Measurements from ENCODE around the gene ATP10A.
A peak's percentile ranks its signal among the peaks of the same experiment; 100 is the strongest.
"Not testable (repeated sequence)": the region's sequence is repeated elsewhere in the genome, so short reads cannot be mapped to it uniquely, and the experiment has no call there.

ATP10A gene

GRCh38 chr15:25789616-25789999 is 73.5 kb downstream of the ATP10A start:
- DNase-seq: no peak

GRCh38 chr15:25789211-25789610 is 73.9 kb downstream of the ATP10A start:
- DNase-seq: no peak

- no peak for DNase-seq
These were observed 75.1 kb downstream of the ATP10A start for GRCh38 chr15:25787855-25788520.

GRCh38 chr15:25787381-25787780 is 75.7 kb downstream of the ATP10A start:
- DNase-seq: no peak

GRCh38 chr15:25786040-25786439 is 77.1 kb downstream of the ATP10A start:
- DNase-seq: no peak

- DNase-seq: no peak
These were observed 77.5 kb downstream of the ATP10A start for GRCh38 chr15:25785641-25786025.

- no peak for DNase-seq
These were observed 78.1 kb downstream of the ATP10A start for GRCh38 chr15:25784876-25785640.

GRCh38 chr15:25783607-25784540 is 79.3 kb downstream of the ATP10A start:
- DNase-seq: peak; percentile 19

GRCh38 chr15:25783134-25783533 is 80.0 kb downstream of the ATP10A start:
- no peak for DNase-seq

- no peak for DNase-seq
These were observed 82.5 kb downstream of the ATP10A start for GRCh38 chr15:25780479-25781255.

- no peak for DNase-seq
These were observed 85.0 kb downstream of the ATP10A start for GRCh38 chr15:25778161-25778560.

- no peak for DNase-seq
These were observed 86.1 kb downstream of the ATP10A start for GRCh38 chr15:25777037-25777436.

- no peak for DNase-seq
These were observed 86.9 kb downstream of the ATP10A start for GRCh38 chr15:25776071-25776746.

- no peak for DNase-seq
These were observed 87.7 kb downstream of the ATP10A start for GRCh38 chr15:25775317-25775912.

GRCh38 chr15:25774871-25775270 is 88.3 kb downstream of the ATP10A start:
- DNase-seq: no peak

- no peak for DNase-seq
These were observed 89.9 kb downstream of the ATP10A start for GRCh38 chr15:25773248-25773647.

GRCh38 chr15:25772500-25772899 is 90.6 kb downstream of the ATP10A start:
- no peak for DNase-seq

GRCh38 chr15:25771736-25772135 is 91.4 kb downstream of the ATP10A start:
- DNase-seq: not testable (repeated sequence)

- no peak for DNase-seq
These were observed 91.8 kb downstream of the ATP10A start for GRCh38 chr15:25771338-25771706.

- no peak for DNase-seq
These were observed 92.3 kb downstream of the ATP10A start for GRCh38 chr15:25770618-25771337.

GRCh38 chr15:25770031-25770430 is 93.1 kb downstream of the ATP10A start:
- DNase-seq: no peak
